Endodermal cell (in vitro differentiated cells): ENCODE measurements around the gene TADA3. TPM values are rescaled to one million over a fixed set of nuclear protein-coding genes. Genes with fewer than 3 reads are reported as not detected.

Experiments
- DNase-seq: peaks from one replicate; pipeline ENCODE4 v3.0.0-alpha.2; 2017
- H3K27ac ChIP-seq: 2 replicates; pipeline ENCODE4 v1.5.1; 2013; ENCODE audit warnings: mild to moderate bottlenecking, low read depth, low read length, moderate library complexity
- H3K27me3 ChIP-seq: 2 replicates; pipeline ENCODE4 v1.6.1; 2013; ENCODE audit warnings: mild to moderate bottlenecking, low read length, moderate library complexity; ENCODE audit not compliant: insufficient read depth, control insufficient read depth, poor library complexity, severe bottlenecking
- H3K36me3 ChIP-seq: 2 replicates; pipeline ENCODE4 v1.7.0; 2013; ENCODE audit warnings: mild to moderate bottlenecking, low read length, moderate library complexity; ENCODE audit not compliant: control insufficient read depth, insufficient read depth
- H3K4me1 ChIP-seq: one replicate; pipeline ENCODE4 v1.7.0; 2013; ENCODE audit warnings: low read length; ENCODE audit not compliant: control insufficient read depth, insufficient read depth
- H3K4me3 ChIP-seq: 2 replicates; pipeline ENCODE4 v1.5.1; 2013; ENCODE audit warnings: mild to moderate bottlenecking, low read length, moderate library complexity
- H3K9ac ChIP-seq: 2 replicates; pipeline ENCODE4 v1.6.1; 2013; ENCODE audit warnings: mild to moderate bottlenecking, low read length, moderate library complexity; ENCODE audit not compliant: poor library complexity, severe bottlenecking; ENCODE audit errors: extremely low read depth
- H3K9me3 ChIP-seq: 2 replicates; pipeline ENCODE4 v1.6.1; 2013; ENCODE audit warnings: mild to moderate bottlenecking, low read length, moderate library complexity; ENCODE audit not compliant: control insufficient read depth
- H3K27ac Mint-ChIP-seq: 2 replicates; pipeline ENCODE4 v1.8.0; 2020; ENCODE audit warnings: mixed read lengths
- H3K27me3 Mint-ChIP-seq: 2 replicates; pipeline ENCODE4 v1.8.0; 2021; ENCODE audit warnings: mild to moderate bottlenecking, mixed read lengths; ENCODE audit not compliant: insufficient read depth
- H3K36me3 Mint-ChIP-seq: 2 replicates; pipeline ENCODE4 v1.8.0; 2020; ENCODE audit warnings: low read depth, mixed read lengths
- H3K4me1 Mint-ChIP-seq: 2 replicates; pipeline ENCODE4 v1.8.0; 2020; ENCODE audit warnings: mixed read lengths
- H3K4me3 Mint-ChIP-seq: 2 replicates; pipeline ENCODE4 v1.8.0; 2020; ENCODE audit warnings: mild to moderate bottlenecking, moderate library complexity, mixed read lengths
- H3K9me3 Mint-ChIP-seq: 2 replicates; pipeline ENCODE4 v1.8.0; 2020; ENCODE audit warnings: mild to moderate bottlenecking, mixed read lengths
- WGBS, 2 experiments: methylation state at CpG; one replicate each; pipeline versions ENCODE4 v1.1.5 to v1.1.7; 2013; ENCODE audit warnings: missing lambda C conversion rate in 2 of 2, mixed read lengths in 1 of 2; ENCODE audit not compliant: insufficient coverage in 1 of 2, insufficient read length in 1 of 2; 5-methylcytosine and 5-hydroxymethylcytosine counted together
- total RNA-seq, 2 donors: library from RNA; stranded (reverse); fragmentation: NEBNext Ultra II Directional in 1 of 2; extraction: Animal tissue kit (Norgen Biotek cat#: 25700) in 1 of 2; gene quantifications; 2 replicates in 1 of 2; 3 replicates in 1 of 2; pipeline ENCODE4 v1.2.1, GENCODE V29; 2021
- TF ChIP-seq, protein P1 (sequence below): fragments of 200-600 bp; sonication (generic); conservative IDR thresholded peaks from 2 replicates; pipeline ENCODE4 v1.5.0; 2021; ENCODE audit warnings: antibody characterized with exemption, mild to moderate bottlenecking

TADA3 gene
- total RNA-seq, 2 donors from 2014 or later = 52.4 to 62.0 TPM

DNA sequence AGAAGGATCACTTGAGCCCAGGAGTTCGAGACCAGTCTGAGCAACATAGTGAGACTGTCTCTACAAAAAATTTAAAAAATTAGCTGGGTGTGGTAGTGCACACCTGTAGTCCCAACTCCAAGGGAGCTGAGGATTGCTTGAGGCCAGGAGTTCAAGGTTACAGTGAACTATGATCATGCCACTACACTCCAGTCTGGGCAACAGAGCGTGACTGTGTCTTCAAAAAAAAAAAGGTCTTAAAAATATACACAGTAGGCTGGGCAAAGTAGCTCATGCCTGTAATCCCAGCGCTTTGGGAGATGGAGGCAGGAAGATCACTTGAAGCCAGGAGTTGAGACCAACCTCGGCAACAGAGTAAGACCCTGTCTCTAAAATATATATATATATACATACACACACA lies 11.4 kb downstream of the TADA3 start:
- no peak overlapping the region for H3K4me3 ChIP-seq
- peaks cover 34% of the 10 kb centered on the region for H3K36me3 ChIP-seq
- DNase-seq = no peak
- H3K4me1 Mint-ChIP-seq = peaks cover 2% of the 10 kb centered on the region
- TF ChIP-seq, protein P1, sequence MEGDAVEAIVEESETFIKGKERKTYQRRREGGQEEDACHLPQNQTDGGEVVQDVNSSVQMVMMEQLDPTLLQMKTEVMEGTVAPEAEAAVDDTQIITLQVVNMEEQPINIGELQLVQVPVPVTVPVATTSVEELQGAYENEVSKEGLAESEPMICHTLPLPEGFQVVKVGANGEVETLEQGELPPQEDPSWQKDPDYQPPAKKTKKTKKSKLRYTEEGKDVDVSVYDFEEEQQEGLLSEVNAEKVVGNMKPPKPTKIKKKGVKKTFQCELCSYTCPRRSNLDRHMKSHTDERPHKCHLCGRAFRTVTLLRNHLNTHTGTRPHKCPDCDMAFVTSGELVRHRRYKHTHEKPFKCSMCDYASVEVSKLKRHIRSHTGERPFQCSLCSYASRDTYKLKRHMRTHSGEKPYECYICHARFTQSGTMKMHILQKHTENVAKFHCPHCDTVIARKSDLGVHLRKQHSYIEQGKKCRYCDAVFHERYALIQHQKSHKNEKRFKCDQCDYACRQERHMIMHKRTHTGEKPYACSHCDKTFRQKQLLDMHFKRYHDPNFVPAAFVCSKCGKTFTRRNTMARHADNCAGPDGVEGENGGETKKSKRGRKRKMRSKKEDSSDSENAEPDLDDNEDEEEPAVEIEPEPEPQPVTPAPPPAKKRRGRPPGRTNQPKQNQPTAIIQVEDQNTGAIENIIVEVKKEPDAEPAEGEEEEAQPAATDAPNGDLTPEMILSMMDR = no peak
- no peaks in the 10 kb centered on the region for H3K9me3 ChIP-seq
- no peaks in the 10 kb centered on the region for H3K4me1 ChIP-seq
- no peaks in the 10 kb centered on the region for H3K27me3 ChIP-seq
- 93 to 96% methylated on average over 2 to 3 of the region's 4 CpGs for WGBS, 2 experiments
- H3K4me3 Mint-ChIP-seq = no peak overlapping the region
- H3K9me3 Mint-ChIP-seq = no peaks in the 10 kb centered on the region
- H3K27ac Mint-ChIP-seq = no peak overlapping the region
- H3K27me3 Mint-ChIP-seq = no peaks in the 10 kb centered on the region
- H3K36me3 Mint-ChIP-seq = peaks cover 49% of the 10 kb centered on the region
- H3K27ac ChIP-seq = no peak overlapping the region
- H3K9ac ChIP-seq = no peak overlapping the region

DNA sequence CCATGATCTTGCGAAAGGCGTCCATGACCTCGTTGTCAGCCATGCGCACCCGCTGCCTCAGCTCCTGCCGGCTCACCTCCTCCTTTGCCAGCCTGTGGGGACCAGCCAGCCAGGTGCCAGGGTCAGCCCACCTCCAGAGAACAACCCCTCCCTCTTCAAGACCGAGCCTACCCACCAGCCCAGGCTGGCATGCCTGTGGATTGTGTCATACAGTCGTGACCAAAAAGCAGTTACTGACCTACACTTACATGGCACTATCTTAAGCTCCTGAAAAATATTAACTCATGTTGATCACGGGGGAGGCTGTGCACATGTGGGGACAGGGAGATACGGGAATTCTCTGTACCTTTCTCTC lies 11.8 kb downstream of the TADA3 start:
- peaks cover 45% of the 10 kb centered on the region for H3K36me3 Mint-ChIP-seq
- H3K27me3 Mint-ChIP-seq = no peaks in the 10 kb centered on the region
- DNase-seq = no peak
- H3K27ac Mint-ChIP-seq = no peak overlapping the region
- no peaks in the 10 kb centered on the region for H3K9me3 Mint-ChIP-seq
- Histone ChIP-seq H3K36me3 (peaks cover 30% of the 10 kb centered on the region), H3K4me1 (no peaks in the 10 kb centered on the region), H3K4me3 (no peak overlapping the region), H3K27me3 (no peaks in the 10 kb centered on the region), H3K9ac (no peak overlapping the region), H3K27ac (no peak overlapping the region), H3K9me3 (no peaks in the 10 kb centered on the region)
- peaks cover 4% of the 10 kb centered on the region for H3K4me1 Mint-ChIP-seq
- TF ChIP-seq, protein P1 = no peak
- 94 to 95% methylated on average over 5 to 10 of the region's 10 CpGs for WGBS, 2 experiments
- no peak overlapping the region for H3K4me3 Mint-ChIP-seq

DNA sequence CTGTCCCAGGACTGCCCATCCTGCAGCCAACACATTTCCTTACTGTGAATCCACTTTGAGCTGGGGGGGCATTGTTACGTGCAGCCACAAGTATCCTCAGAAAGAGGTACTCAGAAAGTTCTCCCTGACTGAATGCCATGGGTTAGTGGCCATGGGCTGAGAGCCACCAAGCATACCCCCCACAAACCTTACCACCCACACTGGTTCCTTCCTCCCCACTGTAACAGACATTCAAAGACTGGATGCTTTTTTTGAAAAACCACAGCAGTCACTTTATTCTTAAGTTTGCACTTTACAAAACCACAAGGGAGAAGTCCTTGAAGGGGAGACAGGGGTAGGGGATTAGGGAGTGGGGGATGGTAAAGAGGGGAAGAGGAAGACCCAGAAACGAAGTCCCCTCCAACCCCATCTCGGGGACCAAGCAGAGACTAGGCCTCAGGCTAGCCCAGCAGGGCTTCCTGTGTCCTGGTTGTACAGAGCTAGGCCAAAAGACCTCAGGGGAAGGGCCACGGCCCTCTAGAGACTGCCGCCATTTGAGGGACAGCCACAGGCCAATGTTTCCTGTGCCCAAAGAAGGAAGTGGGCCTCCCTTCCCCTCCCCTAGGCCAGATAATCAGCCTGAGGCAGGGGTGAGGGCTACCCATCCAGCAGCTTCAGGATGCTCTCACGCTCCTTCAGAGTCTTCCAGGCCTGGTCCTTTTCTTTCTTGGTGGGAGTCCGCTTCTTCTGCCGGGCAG lies 12.4 kb downstream of the TADA3 start:
- 85 to 95% methylated on average over 2 to 8 of the region's 8 CpGs for WGBS, 2 experiments
- Mint-ChIP-seq H3K9me3 (no peaks in the 10 kb centered on the region), H3K27ac (no peak overlapping the region), H3K4me1 (peaks cover 4% of the 10 kb centered on the region), H3K4me3 (no peak overlapping the region), H3K27me3 (no peaks in the 10 kb centered on the region), H3K36me3 (peaks cover 40% of the 10 kb centered on the region)
- Histone ChIP-seq H3K9me3 (no peaks in the 10 kb centered on the region), H3K4me1 (no peaks in the 10 kb centered on the region), H3K27me3 (no peaks in the 10 kb centered on the region), H3K36me3 (peaks cover 25% of the 10 kb centered on the region), H3K9ac (no peak overlapping the region), H3K4me3 (no peak overlapping the region), H3K27ac (no peak overlapping the region)
- TF ChIP-seq, protein P1 = no peak
- DNase-seq = no peak
